Breast epithelium (tissue), 4 donors: Measurements from ENCODE around the gene CDC73. TPM values are rescaled to one million over a fixed set of nuclear protein-coding genes. Genes with fewer than 3 reads are reported as not detected.

ENCODE experiments used
- DNase-seq, 2 donors: peaks; one replicate each; pipeline ENCODE4 v3.0.0-alpha.2; 2019; ENCODE audit warnings: low spot score in 2 of 2
- H3K27ac ChIP-seq, 2 donors: fragments of 200-600 bp; sonication (generic) in 1 of 2; one replicate each; pipeline ENCODE4 v1.5.1; 2016 to 2019; ENCODE audit warnings: mild to moderate bottlenecking in 1 of 2
- H3K27me3 ChIP-seq, 2 donors: fragments of 200-600 bp; sonication (generic) in 1 of 2; one replicate each; pipeline versions ENCODE4 v1.5.1 to v1.6.0; 2017 to 2019; ENCODE audit warnings: control low read depth in 1 of 2, mild to moderate bottlenecking in 1 of 2
- H3K36me3 ChIP-seq: fragments of 200-600 bp; one replicate; pipeline ENCODE4 v1.5.1; 2019
- H3K4me1 ChIP-seq, 2 donors: fragments of 200-600 bp; sonication (generic); one replicate each; pipeline ENCODE4 v1.5.1; 2016 to 2019; ENCODE audit warnings: control low read depth in 1 of 2
- H3K4me3 ChIP-seq, 3 donors: fragments of 200-600 bp; sonication (generic); 1 replicate in 2 of 3; 2 replicates in 1 of 3; pipeline ENCODE4 v1.5.1; 2016 to 2019; ENCODE audit warnings: mild to moderate bottlenecking in 3 of 3, moderate library complexity in 2 of 3
- H3K9me3 ChIP-seq, 2 donors: fragments of 200-600 bp; sonication (generic) in 1 of 2; one replicate each; pipeline ENCODE4 v1.5.1; 2016 to 2019; ENCODE audit warnings: control low read depth in 1 of 2
- CTCF ChIP-seq, 3 donors: fragments of 450-650 bp; IDR thresholded peaks; one replicate each; pipeline ENCODE4 v1.5.1; 2016 to 2017; ENCODE audit warnings: antibody characterized with exemption in 3 of 3, mild to moderate bottlenecking in 3 of 3, moderate library complexity in 3 of 3
- POLR2A ChIP-seq: fragments of 450-650 bp; IDR thresholded peaks from one replicate; pipeline ENCODE4 v1.6.1; 2016; ENCODE audit warnings: antibody characterized with exemption, mild to moderate bottlenecking, moderate library complexity
- POLR2AphosphoS5 ChIP-seq, 3 donors: sonication (generic); formaldehyde crosslinking; IDR thresholded peaks; one replicate each; pipeline ENCODE4 v1.6.1; 2017; ENCODE audit warnings: antibody characterized with exemption in 3 of 3
- intact Hi-C: fragments of 100-400 bp; cut with DNase I; formaldehyde crosslinking; loops from one replicate; pipeline ENCODE4 v1.15.1; 2023; ENCODE audit warnings: low total_unique reads
- total RNA-seq, 3 donors: library from RNA; depleted of rRNA; stranded (reverse); fragments of >200 nt; gene quantifications; one replicate each; pipeline ENCODE4 v1.1.0, GENCODE V29; 2016

CDC73 gene
- total RNA-seq, 3 donors from 2014 or later: 36.1 to 52.0 (median 49.6) TPM

- no peak for TF ChIP-seq POLR2AphosphoS5 (IDR thresholded peaks at IDR 0.05)
- TF ChIP-seq CTCF (IDR thresholded peaks at IDR 0.05): no peak
- TF ChIP-seq POLR2A: no peak
- H3K36me3 ChIP-seq: peaks cover 8% of the 10 kb centered on the region
- DNase-seq: no peak
- no peak overlapping the region for H3K4me3 ChIP-seq
- no peaks in the 10 kb centered on the region for H3K9me3 ChIP-seq
- no peak overlapping the region for H3K27ac ChIP-seq
- H3K4me1 ChIP-seq: no peaks in the 10 kb centered on the region
- no peaks in the 10 kb centered on the region for H3K27me3 ChIP-seq
- intact Hi-C loops: no loop called here
Measured at GRCh38 chr1:193085263-193085662, 36.6 kb upstream of the CDC73 start.

- no peaks in the 10 kb centered on the region for H3K27me3 ChIP-seq
- DNase-seq: no peak
- peaks cover 8% of the 10 kb centered on the region for H3K36me3 ChIP-seq
- no peak overlapping the region for H3K27ac ChIP-seq
- H3K9me3 ChIP-seq: no peaks in the 10 kb centered on the region
- no peak overlapping the region for H3K4me3 ChIP-seq
- H3K4me1 ChIP-seq: no peaks in the 10 kb centered on the region
- TF ChIP-seq POLR2AphosphoS5 (IDR thresholded peaks at IDR 0.05) (no peak), CTCF (IDR thresholded peaks at IDR 0.05) (no peak), POLR2A (no peak)
- intact Hi-C loops: no loop called here
Measured at GRCh38 chr1:193086342-193086741, 35.5 kb upstream of the CDC73 start.

GRCh38 chr1:193087893-193088292 lies 33.9 kb upstream of the CDC73 start:
- no peaks in the 10 kb centered on the region for H3K9me3 ChIP-seq
- H3K27me3 ChIP-seq: no peaks in the 10 kb centered on the region
- peaks cover 8% of the 10 kb centered on the region for H3K36me3 ChIP-seq
- no peak overlapping the region for H3K27ac ChIP-seq
- no peak overlapping the region for H3K4me3 ChIP-seq
- intact Hi-C loops: no loop called here
- TF ChIP-seq POLR2A: no peak
- no peak for TF ChIP-seq POLR2AphosphoS5 (IDR thresholded peaks at IDR 0.05)
- no peak for TF ChIP-seq CTCF (IDR thresholded peaks at IDR 0.05)
- DNase-seq: no peak
- H3K4me1 ChIP-seq: no peaks in the 10 kb centered on the region

- Histone ChIP-seq H3K4me1 (no peaks in the 10 kb centered on the region), H3K27me3 (no peaks in the 10 kb centered on the region), H3K9me3 (no peaks in the 10 kb centered on the region), H3K27ac (no peak overlapping the region), H3K4me3 (no peak overlapping the region), H3K36me3 (no peaks in the 10 kb centered on the region)
- TF ChIP-seq CTCF (IDR thresholded peaks at IDR 0.05) (no peak), POLR2AphosphoS5 (IDR thresholded peaks at IDR 0.05) (no peak), POLR2A (no peak)
- intact Hi-C loops: no loop called here
- no peak for DNase-seq
Measured at GRCh38 chr1:193090865-193091264, 31.0 kb upstream of the CDC73 start.

GRCh38 chr1:193094112-193094511 lies 27.7 kb upstream of the CDC73 start:
- no peaks in the 10 kb centered on the region for H3K36me3 ChIP-seq
- H3K4me1 ChIP-seq: no peaks in the 10 kb centered on the region
- no peaks in the 10 kb centered on the region for H3K9me3 ChIP-seq
- H3K27ac ChIP-seq: no peak overlapping the region
- H3K4me3 ChIP-seq: no peak overlapping the region
- DNase-seq: no peak
- no peaks in the 10 kb centered on the region for H3K27me3 ChIP-seq
- intact Hi-C loops: no loop called here
- no peak for TF ChIP-seq CTCF (IDR thresholded peaks at IDR 0.05)
- no peak for TF ChIP-seq POLR2AphosphoS5 (IDR thresholded peaks at IDR 0.05)
- TF ChIP-seq POLR2A: no peak
